ENCODE results near the gene IL4. TPM values are rescaled to one million over a fixed set of nuclear protein-coding genes. Genes with fewer than 3 reads are reported as not detected.

IL4 gene
- total RNA-seq, 1 donor from 2014 or later = not detected

- H3K4me3 ChIP-seq (ENCODE audit: low read depth, low read length) = no peak overlapping the region
- TF ChIP-seq, protein P1, sequence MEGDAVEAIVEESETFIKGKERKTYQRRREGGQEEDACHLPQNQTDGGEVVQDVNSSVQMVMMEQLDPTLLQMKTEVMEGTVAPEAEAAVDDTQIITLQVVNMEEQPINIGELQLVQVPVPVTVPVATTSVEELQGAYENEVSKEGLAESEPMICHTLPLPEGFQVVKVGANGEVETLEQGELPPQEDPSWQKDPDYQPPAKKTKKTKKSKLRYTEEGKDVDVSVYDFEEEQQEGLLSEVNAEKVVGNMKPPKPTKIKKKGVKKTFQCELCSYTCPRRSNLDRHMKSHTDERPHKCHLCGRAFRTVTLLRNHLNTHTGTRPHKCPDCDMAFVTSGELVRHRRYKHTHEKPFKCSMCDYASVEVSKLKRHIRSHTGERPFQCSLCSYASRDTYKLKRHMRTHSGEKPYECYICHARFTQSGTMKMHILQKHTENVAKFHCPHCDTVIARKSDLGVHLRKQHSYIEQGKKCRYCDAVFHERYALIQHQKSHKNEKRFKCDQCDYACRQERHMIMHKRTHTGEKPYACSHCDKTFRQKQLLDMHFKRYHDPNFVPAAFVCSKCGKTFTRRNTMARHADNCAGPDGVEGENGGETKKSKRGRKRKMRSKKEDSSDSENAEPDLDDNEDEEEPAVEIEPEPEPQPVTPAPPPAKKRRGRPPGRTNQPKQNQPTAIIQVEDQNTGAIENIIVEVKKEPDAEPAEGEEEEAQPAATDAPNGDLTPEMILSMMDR (conservative IDR thresholded peaks at IDR 0.05; ENCODE audit: low read depth, low read length) = no peak
- DNase-seq (ENCODE audit: low read depth) = no peak
These were observed 15.1 kb upstream of the IL4 start for GRCh38 chr5:132658381-132659302.

DNA sequence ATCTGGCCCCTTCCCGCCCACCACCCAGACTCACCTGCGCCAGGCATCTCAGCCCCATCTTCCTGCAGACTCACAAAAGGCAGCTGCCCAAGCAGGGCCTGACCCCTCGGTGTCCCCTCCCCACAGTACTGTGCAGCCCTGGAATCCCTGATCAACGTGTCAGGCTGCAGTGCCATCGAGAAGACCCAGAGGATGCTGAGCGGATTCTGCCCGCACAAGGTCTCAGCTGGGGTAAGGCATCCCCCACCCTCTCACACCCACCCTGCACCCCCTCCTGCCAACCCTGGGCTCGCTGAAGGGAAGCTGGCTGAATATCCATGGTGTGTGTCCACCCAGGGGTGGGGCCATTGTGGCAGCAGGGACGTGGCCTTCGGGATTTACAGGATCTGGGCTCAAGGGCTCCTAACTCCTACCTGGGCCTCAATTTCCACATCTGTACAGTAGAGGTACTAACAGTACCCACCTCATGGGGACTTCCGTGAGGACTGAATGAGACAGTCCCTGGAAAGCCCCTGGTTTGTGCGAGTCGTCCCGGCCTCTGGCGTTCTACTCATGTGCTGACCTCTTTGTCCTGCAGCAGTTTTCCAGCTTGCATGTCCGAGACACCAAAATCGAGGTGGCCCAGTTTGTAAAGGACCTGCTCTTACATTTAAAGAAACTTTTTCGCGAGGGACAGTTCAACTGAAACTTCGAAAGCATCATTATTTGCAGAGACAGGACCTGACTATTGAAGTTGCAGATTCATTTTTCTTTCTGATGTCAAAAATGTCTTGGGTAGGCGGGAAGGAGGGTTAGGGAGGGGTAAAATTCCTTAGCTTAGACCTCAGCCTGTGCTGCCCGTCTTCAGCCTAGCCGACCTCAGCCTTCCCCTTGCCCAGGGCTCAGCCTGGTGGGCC, 13.9 kb upstream of the IL4 start:
- DNase-seq (ENCODE audit: low read depth) = no peak
- TF ChIP-seq, protein P1 (conservative IDR thresholded peaks at IDR 0.05; ENCODE audit: low read depth, low read length) = no peak
- H3K4me3 ChIP-seq (ENCODE audit: low read depth, low read length) = no peak overlapping the region

DNA sequence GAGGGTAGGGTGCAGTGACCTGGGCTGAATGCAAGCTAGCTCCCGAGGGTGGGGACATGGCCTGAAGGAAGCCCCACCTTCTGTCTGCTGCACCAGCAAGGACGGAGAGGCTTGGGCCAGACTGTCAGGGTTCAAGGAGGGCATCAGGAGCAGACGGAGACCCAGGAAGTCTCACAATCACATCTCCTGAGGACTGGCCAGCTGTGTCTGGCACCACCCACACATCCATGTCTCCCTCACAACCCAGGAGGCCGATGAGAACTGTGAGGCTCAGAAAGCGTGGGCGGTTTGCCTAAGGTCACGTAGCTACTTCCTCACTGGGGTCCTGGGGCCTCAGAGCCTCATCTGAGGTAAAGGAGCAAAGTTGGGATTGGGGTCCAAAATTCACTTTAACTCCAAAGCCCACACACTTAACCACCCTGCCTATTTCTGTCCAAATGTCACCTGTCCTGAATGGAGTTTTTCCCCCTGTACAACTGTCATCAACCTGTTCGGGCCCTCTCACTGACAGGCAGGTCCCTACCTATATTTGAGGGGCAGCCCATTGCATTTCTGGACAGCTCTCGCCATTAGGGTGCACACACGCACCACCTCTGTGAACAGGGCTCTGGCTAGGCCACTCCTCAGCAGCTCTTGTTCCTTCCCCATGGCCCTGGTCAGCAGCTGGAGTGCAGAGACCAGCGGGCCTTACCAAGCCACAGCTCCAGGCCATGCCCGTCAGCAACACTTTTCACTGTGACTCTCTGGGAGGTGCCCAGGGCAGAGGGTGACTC, 12.4 kb upstream of the IL4 start:
- TF ChIP-seq, protein P1 (conservative IDR thresholded peaks at IDR 0.05; ENCODE audit: low read depth, low read length) = peak; percentile 11

DNA sequence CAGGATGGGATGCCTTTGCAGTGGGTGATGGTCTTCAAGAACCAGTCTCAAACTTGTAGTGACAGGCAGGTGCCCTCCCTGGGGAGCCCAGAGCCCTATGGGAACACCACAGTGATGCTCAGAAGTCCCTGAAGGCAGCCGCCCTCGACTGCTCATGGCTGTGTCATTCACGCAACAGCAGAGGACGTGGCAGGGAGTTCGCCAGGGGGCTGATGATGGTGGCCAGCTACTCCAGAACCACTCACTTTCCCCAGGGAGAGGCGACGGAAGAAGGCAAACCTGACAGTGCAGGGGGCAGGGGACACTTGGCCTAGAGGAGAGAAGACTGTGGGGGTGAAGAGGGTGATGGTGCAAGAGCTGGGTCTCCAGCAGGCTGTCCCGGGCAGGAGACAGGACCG, 11.8 kb upstream of the IL4 start:
- no peak overlapping the region for H3K4me3 ChIP-seq (ENCODE audit: low read depth, low read length)
- TF ChIP-seq, protein P1 (conservative IDR thresholded peaks at IDR 0.05; ENCODE audit: low read depth, low read length) = no peak
- no peak for DNase-seq (ENCODE audit: low read depth)

More for the DNA sequence above, 12.4 kb upstream of the IL4 start:
- H3K4me3 ChIP-seq (ENCODE audit: low read depth, low read length) = no peak overlapping the region
- no peak for DNase-seq (ENCODE audit: low read depth)

- no peak for DNase-seq (ENCODE audit: low read depth)
- TF ChIP-seq, protein P1 (conservative IDR thresholded peaks at IDR 0.05; ENCODE audit: low read depth, low read length) = no peak
- no peak overlapping the region for H3K4me3 ChIP-seq (ENCODE audit: low read depth, low read length)
These were observed 10.6 kb upstream of the IL4 start for GRCh38 chr5:132662925-132663770.
